GM19023 (cell line): Measurements from ENCODE around the gene PID1.

Experiments
- ATAC-seq: cut with Tn5 transposase; IDR thresholded peaks from one replicate; pipeline ENCODE4 v1.9.1; 2021; ENCODE audit warnings: mild to moderate bottlenecking, moderate library complexity; ENCODE audit not compliant: unreplicated experiment

PID1 gene

GRCh38 chr2:229261599-229261998 lies 9.5 kb downstream of the PID1 start:
- ATAC-seq, result no peak

GRCh38 chr2:229261076-229261475 lies 10.0 kb downstream of the PID1 start:
- ATAC-seq, result no peak

- no peak for ATAC-seq
Measured at GRCh38 chr2:229257985-229258384, 13.1 kb downstream of the PID1 start.

GRCh38 chr2:229256376-229256775 lies 14.7 kb downstream of the PID1 start:
- ATAC-seq, result no peak

- no peak for ATAC-seq
Measured at GRCh38 chr2:229254206-229254605, 16.9 kb downstream of the PID1 start.

- ATAC-seq, result no peak
Measured at GRCh38 chr2:229252996-229253395, 18.1 kb downstream of the PID1 start.

GRCh38 chr2:229252280-229252679 lies 18.8 kb downstream of the PID1 start:
- no peak for ATAC-seq

- ATAC-seq, result no peak
Measured at GRCh38 chr2:229249536-229249935, 21.6 kb downstream of the PID1 start.

- no peak for ATAC-seq
Measured at GRCh38 chr2:229246334-229246733, 24.8 kb downstream of the PID1 start.

GRCh38 chr2:229244975-229245374 lies 26.1 kb downstream of the PID1 start:
- no peak for ATAC-seq

- ATAC-seq, result no peak
Measured at GRCh38 chr2:229243890-229244560, 27.1 kb downstream of the PID1 start.

- no peak for ATAC-seq
Measured at GRCh38 chr2:229240984-229241491, 30.0 kb downstream of the PID1 start.

- no peak for ATAC-seq
Measured at GRCh38 chr2:229239021-229239420, 32.1 kb downstream of the PID1 start.

GRCh38 chr2:229237270-229237669 lies 33.8 kb downstream of the PID1 start:
- ATAC-seq, result no peak

- no peak for ATAC-seq
Measured at GRCh38 chr2:229235131-229235914, 35.8 kb downstream of the PID1 start.

GRCh38 chr2:229231885-229232284 lies 39.2 kb downstream of the PID1 start:
- ATAC-seq, result no peak

GRCh38 chr2:229231328-229231868 lies 39.7 kb downstream of the PID1 start:
- no peak for ATAC-seq

GRCh38 chr2:229230911-229231310 lies 40.2 kb downstream of the PID1 start:
- no peak for ATAC-seq

- ATAC-seq, result no peak
Measured at GRCh38 chr2:229230256-229230655, 40.8 kb downstream of the PID1 start.

GRCh38 chr2:229226382-229226781 lies 44.7 kb downstream of the PID1 start:
- ATAC-seq, result no peak

- no peak for ATAC-seq
Measured at GRCh38 chr2:229223107-229223506, 48.0 kb downstream of the PID1 start.

GRCh38 chr2:229221641-229222040 lies 49.4 kb downstream of the PID1 start:
- ATAC-seq, result no peak
